ENCODE data around the gene SRC.

DNA sequence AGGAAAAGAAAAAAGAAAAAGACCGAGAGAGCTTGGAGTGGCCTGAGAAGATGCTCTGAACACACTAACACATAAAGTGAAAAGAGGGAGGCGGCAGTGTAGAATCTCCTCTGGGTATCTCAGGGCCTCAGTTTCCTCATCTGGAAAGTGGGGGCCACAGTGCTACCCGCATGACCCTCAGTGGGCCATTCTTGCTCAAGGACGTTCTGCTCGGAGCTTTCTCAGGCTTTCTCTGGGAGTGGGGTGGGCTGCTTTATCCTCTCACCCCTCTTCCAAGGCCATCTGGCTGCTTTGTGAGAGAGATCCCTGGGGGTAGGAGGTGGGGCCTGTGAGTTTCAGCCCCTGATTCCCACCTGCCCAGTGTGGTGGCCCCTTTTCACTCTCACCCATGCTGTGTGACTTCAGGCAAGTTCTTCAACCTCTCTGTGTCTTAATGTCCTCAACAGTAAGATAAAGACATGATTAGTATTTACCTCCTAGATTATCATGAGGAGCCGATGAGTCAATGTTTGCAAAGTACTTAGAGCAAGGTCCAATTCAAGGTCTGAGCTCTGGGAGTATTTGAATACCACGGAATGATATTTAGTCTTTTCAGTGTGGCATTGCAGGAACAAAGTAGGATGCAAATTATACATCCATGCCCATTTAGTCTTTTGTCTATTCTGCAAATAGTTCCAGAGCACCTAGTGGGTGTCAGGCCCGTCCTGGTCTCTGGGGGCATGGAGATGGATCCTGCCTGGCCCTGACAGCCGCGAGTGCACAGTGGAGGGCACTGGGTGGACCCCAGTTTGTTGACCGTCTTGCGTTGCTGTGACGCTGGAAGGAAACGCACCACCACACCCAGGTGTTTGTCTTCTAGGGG, 34.3 kb downstream of the SRC start:
- TF ChIP-seq POLR2A (IDR thresholded peaks at IDR 0.05; ENCODE audit: low read depth, low read length): no peak
- TF ChIP-seq POLR2AphosphoS5 (IDR thresholded peaks at IDR 0.05; ENCODE audit: low read depth, low read length): no peak
- TF ChIP-seq TAF1 (IDR thresholded peaks at IDR 0.05; ENCODE audit: low read depth, low read length): no peak
- no peak for TF ChIP-seq SPI1 (IDR thresholded peaks at IDR 0.05; ENCODE audit: low read depth, low read length)
- TF ChIP-seq PAX5 (IDR thresholded peaks at IDR 0.05; ENCODE audit: insufficient read depth, low read length, severe bottlenecking): no peak
